Lung (tissue), 12 donors: ENCODE results near the gene NRGN. TPM values are rescaled to one million over a fixed set of nuclear protein-coding genes. Genes with fewer than 3 reads are reported as not detected.
A peak's percentile ranks its signal among the peaks of the same experiment; 100 is the strongest.

Experiments
- ATAC-seq: fragments of 200-7000 bp; cut with Tn5 transposase; one replicate; pipeline ENCODE4 v1.9.1; 2020; ENCODE audit warnings: moderate number of reproducible peaks; ENCODE audit not compliant: insufficient read depth, low FRiP score
- DNase-seq, 3 donors: peaks; one replicate each; pipeline ENCODE4 v3.0.0-alpha.2; 2013 to 2017
- H3K27ac ChIP-seq, 2 donors: one replicate each; pipeline ENCODE4 v1.5.1; 2013; ENCODE audit warnings: mild to moderate bottlenecking in 2 of 2, moderate library complexity in 2 of 2, control low read depth in 1 of 2, inconsistent platforms in 1 of 2, low read depth in 1 of 2, low read length in 1 of 2
- H3K27me3 ChIP-seq, 3 donors: one replicate each; pipeline ENCODE4 v1.5.1; 2013; ENCODE audit warnings: low read length in 2 of 3; ENCODE audit not compliant: control insufficient read depth in 3 of 3, insufficient read depth in 3 of 3
- H3K36me3 ChIP-seq, 4 donors: one replicate each; pipeline ENCODE4 v1.5.1; 2013; ENCODE audit warnings: low read length in 4 of 4, mild to moderate bottlenecking in 1 of 4, moderate library complexity in 1 of 4; ENCODE audit not compliant: control insufficient read depth in 4 of 4, insufficient read depth in 4 of 4
- H3K4me1 ChIP-seq, 5 donors: one replicate each; pipeline ENCODE4 v1.5.1; 2013; ENCODE audit warnings: low read length in 5 of 5, mild to moderate bottlenecking in 2 of 5, moderate library complexity in 1 of 5; ENCODE audit not compliant: control insufficient read depth in 5 of 5, insufficient read depth in 5 of 5
- H3K4me3 ChIP-seq: one replicate; pipeline ENCODE4 v1.5.1; 2013; ENCODE audit warnings: mild to moderate bottlenecking, control low read depth, moderate library complexity
- H3K9ac ChIP-seq, 2 donors: one replicate each; pipeline ENCODE4 v1.5.1; 2013; ENCODE audit warnings: low read length in 2 of 2, control low read depth in 1 of 2; ENCODE audit not compliant: insufficient read depth in 1 of 2
- H3K9me3 ChIP-seq, 4 donors: one replicate each; pipeline ENCODE4 v1.5.1; 2013; ENCODE audit warnings: low read length in 3 of 4, mild to moderate bottlenecking in 1 of 4, moderate library complexity in 1 of 4; ENCODE audit not compliant: control insufficient read depth in 4 of 4, insufficient read depth in 3 of 4
- CTCF ChIP-seq: IDR thresholded peaks from 2 replicates; pipeline ENCODE4 v1.5.1; 2012; ENCODE audit warnings: mild to moderate bottlenecking; ENCODE audit errors: control extremely low read depth, extremely low read depth
- WGBS, 2 donors: extraction: QIAGEN DNeasy Blood & Tissue Kit; methylation state at CpG; one replicate each; pipeline ENCODE4 v1.1.7; 2013; 5-methylcytosine and 5-hydroxymethylcytosine counted together
- polyA plus RNA-seq, 2 donors: library from polyadenylated mRNA; stranded (reverse); fragments of 200-250 nt; gene quantifications; one replicate each; pipeline ENCODE4 v1.2.1, GENCODE V29; 2013
- total RNA-seq, 2 donors: library from RNA; depleted of rRNA in 1 of 2; stranded (reverse); fragments of >200 nt in 1 of 2; gene quantifications; one replicate each; pipeline ENCODE4 v1.2.1, GENCODE V29; 2014 to 2021
- donor health status: control.
- donor health status: control.
- donor health status: Bipolar disorder and iron deficiency.
- donor health status: healthy.
- donor health status: DM: yes; HTN: yes; CAD: no.

NRGN gene
- total and polyA plus RNA-seq, 4 donors = 27.2 to 250 (median 87.5) TPM

- Histone ChIP-seq H3K27me3 (no peaks in the 10 kb centered on the region), H3K9ac (no peak overlapping the region), H3K27ac (no peak overlapping the region), H3K9me3 (no peaks in the 10 kb centered on the region), H3K4me1 (peaks cover 0 to 4% (median 3%) of the 10 kb centered on the region in 5 donors), H3K4me3 (no peak overlapping the region), H3K36me3 (no peaks in the 10 kb centered on the region)
- no peak for TF ChIP-seq CTCF
- DNase-seq (no peak), ATAC-seq (no peak)
Observed at GRCh38 chr11:124788521-124788920, 48.8 kb downstream of the NRGN start.

- WGBS, 2 donors = 73 to 81% methylated on average over 4 of the region's 4 CpGs
- no peak overlapping the region for H3K27ac ChIP-seq
- H3K4me3 ChIP-seq = no peak overlapping the region
- no peak for DNase-seq
- no peak for ATAC-seq
- H3K9ac ChIP-seq = no peak overlapping the region
- no peak for TF ChIP-seq CTCF
- no peaks in the 10 kb centered on the region for H3K27me3 ChIP-seq
- H3K9me3 ChIP-seq = no peaks in the 10 kb centered on the region
- H3K36me3 ChIP-seq = no peaks in the 10 kb centered on the region
- peaks cover 0 to 10% (median 4%) of the 10 kb centered on the region in 5 donors for H3K4me1 ChIP-seq
Observed at GRCh38 chr11:124791626-124792341, 52.0 kb downstream of the NRGN start.

- H3K9me3 ChIP-seq = no peaks in the 10 kb centered on the region
- DNase-seq = peak in 2 of 3 donors; percentile 40 to 62
- no peak overlapping the region for H3K9ac ChIP-seq
- no peaks in the 10 kb centered on the region for H3K36me3 ChIP-seq
- peaks cover 0 to 22% (median 7%) of the 10 kb centered on the region in 5 donors for H3K4me1 ChIP-seq
- WGBS, 2 donors = 75 to 89% methylated on average over 2 of the region's 2 CpGs
- no peak overlapping the region for H3K27ac ChIP-seq
- peak; percentile 21 for TF ChIP-seq CTCF
- H3K27me3 ChIP-seq = no peaks in the 10 kb centered on the region
- no peak overlapping the region for H3K4me3 ChIP-seq
- peak; percentile 71 for ATAC-seq
Observed at GRCh38 chr11:124793466-124794278, 53.9 kb downstream of the NRGN start.
